Activated T-helper 9 cell treated with anti-CD3 and anti-CD28 coated beads, Interleukin-2, amount 50 U/mL, for 16 hours (primary cell): ENCODE results near the gene RNASE4.

Experiments
- DNase-seq: peaks from one replicate; pipeline ENCODE4 v3.0.0-alpha.2; 2020; ENCODE audit warnings: low read depth

Gene RNASE4

GRCh38 chr14:20745571-20746358 is 61.4 kb downstream of the RNASE4 start, which contains the start of gene EDDM3A:
EDDM3A (plus strand) TSS chr14:20745887; CDS start chr14:20747581, 1,694 bp downstream.
- DNase-seq, result no peak

GRCh38 chr14:20746566-20746965 is 62.2 kb downstream of the RNASE4 start:
- no peak for DNase-seq

- no peak for DNase-seq
These were observed 64.1 kb downstream of the RNASE4 start for GRCh38 chr14:20748439-20748838.

GRCh38 chr14:20750194-20750593 is 65.8 kb downstream of the RNASE4 start:
- DNase-seq, result no peak
